SU-DHL-6 (cell line): ENCODE data around the gene TMEM174.

Source experiments
- CTCF ChIP-seq: fragments of 200-600 bp; sonication (generic); IDR thresholded peaks from one replicate; pipeline ENCODE4 v1.5.1; 2017; ENCODE audit warnings: antibody characterized with exemption, mild to moderate bottlenecking, low read length, moderate library complexity; ENCODE audit not compliant: insufficient read depth, poor library complexity, severe bottlenecking
- EZH2phosphoT487 ChIP-seq: fragments of 200-600 bp; sonication (generic), shearing (Covaris generic); conservative IDR thresholded peaks from 2 replicates; pipeline ENCODE4 v1.6.1; 2018; ENCODE audit warnings: mild to moderate bottlenecking, antibody characterized with exemption, low read length, moderate library complexity, mixed read lengths

- TF ChIP-seq CTCF (no peak), EZH2phosphoT487 (no peak)
These were observed 16.0 kb downstream of the TMEM174 start for GRCh38 chr5:73188764-73189531.
